DMS153 treated with DMSO at 0.1 percent for 48 hours (cell line): ENCODE results near the gene KLF16.
A peak's percentile ranks its signal among the peaks of the same experiment; 100 is the strongest.
"Not testable (repeated sequence)": the region's sequence is repeated elsewhere in the genome, so short reads cannot be mapped to it uniquely, and the experiment has no call there.

Source experiments
- DNase-seq: peaks from one replicate; lab custom pipeline; 2025; ENCODE audit not compliant: unreplicated experiment; lab: John Stamatoyannopoulos, UW

KLF16 gene

DNA sequence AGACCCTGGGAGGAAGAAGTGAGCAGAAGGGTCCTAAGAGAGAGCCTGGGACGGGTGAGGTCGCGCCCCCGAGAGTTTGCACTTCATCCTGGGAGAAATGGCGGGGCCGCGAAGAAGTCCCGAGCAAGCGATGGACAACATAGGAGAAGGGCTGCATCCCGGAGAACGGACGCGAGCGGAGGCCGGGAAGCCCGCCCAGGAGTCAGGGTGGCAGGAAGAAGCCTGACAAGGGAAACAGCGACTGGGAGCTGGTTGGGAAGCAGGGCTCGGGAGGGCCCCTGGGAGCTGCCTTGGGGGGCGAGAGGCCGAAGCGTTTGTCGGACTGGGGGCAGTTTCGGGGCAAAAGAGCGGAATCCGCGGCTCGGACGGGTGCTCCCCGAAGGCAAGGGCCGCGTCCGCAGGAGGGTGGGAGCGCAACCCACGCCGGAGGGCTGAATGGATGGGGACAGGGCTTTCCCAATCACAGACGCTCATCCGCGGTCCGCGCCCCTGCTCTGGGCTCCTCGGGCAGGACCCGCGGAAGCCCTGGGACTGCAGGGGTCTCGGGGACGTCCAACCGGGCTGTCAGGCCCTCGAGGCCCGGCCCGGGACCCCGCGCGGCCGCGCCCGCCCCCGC, 21.4 kb upstream of the KLF16 start:
- DNase-seq: no peak

DNA sequence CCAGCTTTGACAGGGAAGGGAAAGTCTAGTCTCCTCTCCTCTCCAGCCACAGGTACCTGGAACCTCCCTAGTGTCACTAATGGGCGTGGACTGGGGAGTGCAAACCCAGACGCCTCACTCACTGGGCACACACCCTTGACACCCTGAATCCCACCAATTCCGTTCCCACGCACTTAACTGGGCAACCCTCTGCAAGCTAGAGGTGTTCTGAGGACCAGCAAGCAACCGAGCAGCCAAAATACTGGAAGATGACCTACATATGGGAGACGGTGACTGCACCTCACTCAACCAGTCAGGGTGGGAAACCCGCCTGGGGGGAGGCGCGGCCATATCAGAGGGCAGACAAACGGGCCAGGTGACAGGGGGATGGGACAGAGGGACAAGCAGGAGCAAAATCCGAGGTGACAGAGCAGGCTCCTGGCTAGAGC, 20.9 kb upstream of the KLF16 start:
- no peak for DNase-seq

DNA sequence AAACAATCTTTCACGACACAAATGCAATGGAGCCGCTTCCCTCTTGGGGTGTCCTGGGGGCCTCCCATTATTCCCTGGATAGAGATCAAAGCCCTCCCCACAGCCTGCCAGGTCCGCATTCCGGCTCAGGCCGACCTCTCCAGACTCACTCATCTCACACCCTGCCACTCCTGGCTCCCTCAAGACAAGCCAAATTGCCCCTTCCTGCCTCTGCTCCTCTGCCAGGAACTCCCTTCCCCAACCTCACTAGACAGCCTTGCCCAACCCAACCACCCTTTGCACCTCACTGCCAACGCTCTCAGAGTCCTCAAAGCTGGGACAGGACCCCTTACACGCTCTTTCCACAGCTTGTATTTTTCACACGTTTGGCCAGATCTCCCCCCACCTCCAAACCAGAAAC, 20.4 kb upstream of the KLF16 start:
- DNase-seq: no peak

DNA sequence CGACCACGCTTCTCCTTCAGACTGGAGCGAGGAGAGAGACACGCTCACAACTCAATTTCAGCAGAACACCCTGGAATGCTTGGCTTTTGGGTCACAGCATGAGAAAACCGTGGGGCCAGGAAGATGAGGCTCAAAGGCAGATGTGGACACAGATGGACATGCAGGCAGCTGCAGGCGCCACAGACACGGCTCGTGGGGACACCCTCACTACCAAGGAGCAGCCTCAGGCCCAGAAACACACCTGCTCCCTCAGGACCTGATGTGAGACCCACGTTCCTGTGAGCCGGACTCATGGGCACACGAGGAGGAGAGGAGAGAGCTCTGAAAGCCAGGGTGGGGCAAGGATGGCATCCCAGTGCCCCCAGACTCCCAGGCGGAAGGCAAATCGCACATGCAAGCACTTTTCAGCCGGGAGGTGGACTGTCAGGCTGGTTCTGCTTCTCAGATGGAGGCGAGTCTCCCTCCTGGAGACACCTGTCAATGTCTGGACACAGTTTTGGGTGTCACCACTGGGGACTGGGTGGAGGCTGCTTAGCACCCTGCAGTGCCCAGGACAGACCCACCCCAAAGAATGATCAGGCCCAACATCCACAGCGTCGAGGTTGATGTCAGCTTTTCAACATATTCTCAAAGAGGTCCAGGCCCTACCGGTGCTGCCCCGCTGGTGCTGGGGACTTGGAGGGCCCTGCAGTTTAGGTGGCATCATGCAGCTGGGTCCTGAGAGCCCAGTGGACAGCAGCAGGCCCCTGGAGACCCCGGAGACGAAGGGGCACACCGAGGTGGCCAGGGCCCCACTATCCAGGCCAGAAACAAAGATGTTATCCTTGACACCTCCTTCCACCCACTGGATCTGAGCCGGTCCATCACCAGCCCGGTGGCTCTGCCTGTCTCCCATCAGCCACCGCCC, 19.7 kb upstream of the KLF16 start:
- DNase-seq: no peak

DNA sequence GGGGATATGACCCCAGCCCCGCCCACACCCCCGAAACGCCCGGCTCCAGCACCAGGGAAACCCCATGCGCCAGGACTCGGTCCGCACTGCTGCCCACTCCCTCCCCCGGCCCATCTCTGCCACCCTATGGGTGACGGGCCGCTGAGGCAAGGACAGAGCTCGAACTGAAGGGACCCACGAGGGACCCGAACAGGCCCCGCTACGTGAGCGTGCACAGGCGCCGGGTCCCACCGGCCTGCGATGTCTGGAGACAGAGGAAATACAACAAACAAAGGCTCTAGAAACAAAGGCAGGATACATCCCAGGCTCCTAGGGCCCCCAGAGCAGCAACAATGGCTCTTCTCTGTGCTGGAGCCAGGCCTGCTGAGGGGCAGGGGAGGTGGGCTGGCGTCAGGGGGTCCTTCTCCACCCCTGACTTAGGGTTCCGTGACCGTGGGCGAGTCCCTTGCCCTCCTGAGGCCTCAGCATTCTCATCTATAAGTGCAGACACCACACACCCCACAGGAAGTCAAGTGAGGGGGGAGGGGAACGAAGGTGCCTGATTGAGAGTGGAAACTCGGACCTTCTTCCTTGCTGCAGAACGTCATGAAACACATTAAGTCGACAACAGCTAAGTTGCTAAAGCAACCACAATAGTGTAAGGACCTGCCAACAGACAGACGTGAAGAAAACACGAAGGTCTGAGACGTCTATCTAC, 18.9 kb upstream of the KLF16 start:
- no peak for DNase-seq

DNA sequence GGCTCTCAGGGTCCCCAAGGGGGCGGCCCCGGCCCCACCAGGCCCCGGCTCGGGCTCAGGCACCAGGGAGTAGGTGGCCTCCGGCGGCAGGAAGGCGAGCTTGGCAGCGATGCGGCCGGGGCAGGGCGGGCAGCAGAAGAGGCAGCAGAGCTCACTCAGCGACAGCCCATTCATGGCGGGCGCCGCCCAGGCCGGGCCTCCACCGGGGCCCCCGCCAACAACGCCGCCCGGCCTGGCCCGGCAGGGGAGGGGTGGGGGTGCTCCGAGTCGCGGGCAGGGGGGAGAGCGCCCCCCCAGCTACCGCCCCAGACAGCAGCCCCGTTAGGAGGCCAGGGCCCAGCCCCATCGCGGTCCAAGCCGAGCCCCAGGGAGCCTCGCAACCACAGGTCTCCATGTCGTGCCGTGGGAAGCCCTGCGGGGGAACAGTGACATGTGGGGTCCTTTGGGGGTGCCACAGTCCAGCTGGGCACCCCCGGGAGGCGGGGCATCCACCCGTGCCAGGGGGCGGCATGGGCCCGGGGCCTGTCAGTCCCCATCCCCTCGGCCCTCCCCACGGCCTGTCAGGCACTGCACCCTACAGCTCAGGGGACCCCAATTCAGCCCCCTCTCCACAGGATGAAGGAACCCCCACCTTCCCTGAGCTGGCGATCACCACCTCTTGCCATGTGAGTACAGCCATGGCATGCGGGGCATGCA, 18.2 kb upstream of the KLF16 start:
- DNase-seq: not testable (repeated sequence)

DNA sequence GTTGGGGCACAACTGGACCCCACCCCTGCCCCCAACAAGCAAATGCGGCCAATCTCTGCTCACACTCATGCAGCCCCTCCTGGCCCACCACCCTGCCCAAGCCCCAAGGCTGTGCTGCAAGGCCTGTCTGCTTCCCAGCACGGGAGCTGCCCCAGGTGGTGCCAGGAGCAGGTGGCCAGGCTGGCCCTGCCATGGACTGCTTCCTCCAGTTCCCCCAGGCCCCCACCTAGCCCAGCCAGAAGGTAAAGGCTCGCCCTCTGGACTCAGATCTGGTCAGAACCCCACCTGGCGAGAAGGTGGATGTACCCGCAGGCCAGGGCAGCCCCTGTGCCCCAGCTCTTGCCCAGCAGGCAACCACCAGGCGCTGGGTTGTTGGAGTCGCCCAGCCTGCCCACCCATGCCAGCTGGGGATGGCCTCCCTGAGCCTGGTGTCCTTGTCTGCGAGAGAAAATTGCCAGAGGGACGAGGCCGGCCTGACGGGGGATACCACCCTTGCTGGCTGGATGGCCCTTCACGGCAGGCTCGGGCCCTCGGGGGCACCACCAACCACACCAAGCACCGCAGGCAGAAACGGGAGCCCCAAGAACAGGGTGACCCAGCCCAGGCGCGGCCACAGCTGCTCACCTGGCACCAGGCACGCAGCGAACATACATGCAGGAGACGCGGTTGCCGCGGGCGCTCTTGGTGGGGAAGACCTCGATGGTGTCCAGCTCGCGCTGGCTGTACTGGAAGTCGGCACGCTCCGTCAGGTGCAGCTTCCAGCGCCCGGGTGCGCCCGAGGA, 17.4 kb upstream of the KLF16 start:
- DNase-seq: no peak

DNA sequence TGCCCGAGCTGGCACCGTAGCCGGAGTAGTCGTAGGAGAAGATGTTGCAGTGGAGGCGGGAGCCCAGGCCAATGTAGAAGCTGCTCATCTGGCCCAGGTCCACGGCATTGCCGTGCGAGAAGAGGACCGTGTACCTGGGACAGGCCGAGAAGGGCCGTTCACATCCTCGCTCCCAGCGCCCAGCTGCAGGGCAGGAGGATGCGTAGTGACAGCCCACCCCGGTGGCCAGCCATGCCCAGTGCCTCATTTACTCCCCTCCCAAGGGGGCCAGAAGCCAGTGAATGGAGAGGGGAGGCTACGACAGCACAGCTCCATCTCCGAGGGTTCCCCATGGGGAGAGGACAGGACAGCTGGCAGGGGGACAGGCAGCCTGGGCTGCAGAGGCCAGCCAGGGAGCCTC, 16.6 kb upstream of the KLF16 start:
- not testable (repeated sequence) for DNase-seq

DNA sequence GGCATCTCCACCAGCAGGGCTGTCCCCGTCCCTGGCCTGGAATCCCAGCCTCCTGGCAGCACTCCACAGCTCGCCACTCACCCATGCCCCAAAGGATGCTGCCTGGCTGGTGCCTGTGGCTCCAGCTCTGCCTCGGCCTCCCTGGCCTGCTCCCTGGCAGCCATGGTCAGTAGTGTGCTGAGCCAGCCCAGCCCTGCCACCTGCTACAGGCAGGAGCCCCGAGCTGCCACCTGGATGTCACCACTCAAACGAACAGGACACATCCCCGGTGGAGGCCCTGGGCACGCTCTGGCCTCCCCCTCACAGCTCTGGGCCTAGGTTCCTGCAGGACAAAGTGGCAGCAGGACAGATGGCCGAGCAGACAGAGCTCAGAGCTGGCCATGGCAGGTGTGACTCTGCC, 15.2 kb upstream of the KLF16 start:
- DNase-seq: not testable (repeated sequence)

DNA sequence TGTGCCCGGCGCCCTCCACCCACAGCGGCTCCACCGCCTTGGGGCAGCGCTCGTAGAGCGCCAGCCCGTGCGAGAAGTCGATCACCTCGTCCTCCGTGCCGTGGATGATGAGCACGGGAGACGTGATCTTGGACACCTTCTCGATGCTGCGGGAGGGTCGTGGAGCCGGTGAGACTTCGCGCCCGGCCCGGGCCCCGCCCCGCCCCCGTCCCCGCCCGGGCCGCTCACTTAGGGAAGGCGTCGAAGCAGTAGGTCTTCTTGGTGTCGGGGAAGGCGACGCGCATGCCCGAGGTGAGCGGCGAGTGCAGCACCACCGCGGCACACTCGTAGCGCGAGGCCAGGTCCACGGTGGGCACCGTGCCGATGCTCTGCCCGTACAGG, 13.9 kb upstream of the KLF16 start:
- not testable (repeated sequence) for DNase-seq

DNA sequence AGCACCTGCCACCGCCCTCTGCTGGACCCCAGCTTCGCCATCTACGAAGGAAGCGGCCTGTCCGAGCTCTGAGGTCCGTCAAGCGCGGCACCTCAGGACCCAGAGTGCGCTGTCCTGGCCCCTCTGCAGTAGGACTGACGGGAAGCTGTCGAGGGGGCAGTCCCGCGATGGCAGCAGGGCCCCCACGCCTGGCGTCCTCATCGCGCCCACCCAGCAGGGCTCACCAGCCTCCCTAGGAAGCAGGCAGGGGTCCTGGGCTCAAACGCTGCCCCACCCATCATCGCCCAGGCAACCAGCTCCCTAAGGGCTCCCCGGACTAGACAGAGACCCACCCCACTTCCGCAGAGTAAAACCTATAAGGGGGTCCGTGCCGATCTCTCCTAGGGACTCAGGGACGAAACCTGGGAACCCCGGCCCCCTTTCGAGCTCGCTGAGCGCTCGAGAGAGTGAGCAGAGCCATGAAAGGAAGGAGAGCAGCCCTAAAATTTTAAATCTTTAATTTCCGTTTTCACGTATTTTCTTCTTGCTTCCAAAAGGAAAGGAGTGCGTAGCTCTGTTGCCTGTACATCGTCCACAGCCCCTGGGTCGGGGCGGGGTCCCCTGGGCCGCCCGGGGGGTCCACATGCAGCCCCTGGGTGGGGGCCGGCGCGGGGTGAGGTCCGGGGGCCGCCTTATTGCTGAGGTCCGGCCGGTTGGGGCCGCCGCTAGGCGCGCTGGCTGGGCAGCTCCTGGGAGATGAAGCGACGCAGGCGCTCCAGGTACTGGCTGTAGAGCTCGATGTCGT, 13.3 kb upstream of the KLF16 start:
- not testable (repeated sequence) for DNase-seq

DNA sequence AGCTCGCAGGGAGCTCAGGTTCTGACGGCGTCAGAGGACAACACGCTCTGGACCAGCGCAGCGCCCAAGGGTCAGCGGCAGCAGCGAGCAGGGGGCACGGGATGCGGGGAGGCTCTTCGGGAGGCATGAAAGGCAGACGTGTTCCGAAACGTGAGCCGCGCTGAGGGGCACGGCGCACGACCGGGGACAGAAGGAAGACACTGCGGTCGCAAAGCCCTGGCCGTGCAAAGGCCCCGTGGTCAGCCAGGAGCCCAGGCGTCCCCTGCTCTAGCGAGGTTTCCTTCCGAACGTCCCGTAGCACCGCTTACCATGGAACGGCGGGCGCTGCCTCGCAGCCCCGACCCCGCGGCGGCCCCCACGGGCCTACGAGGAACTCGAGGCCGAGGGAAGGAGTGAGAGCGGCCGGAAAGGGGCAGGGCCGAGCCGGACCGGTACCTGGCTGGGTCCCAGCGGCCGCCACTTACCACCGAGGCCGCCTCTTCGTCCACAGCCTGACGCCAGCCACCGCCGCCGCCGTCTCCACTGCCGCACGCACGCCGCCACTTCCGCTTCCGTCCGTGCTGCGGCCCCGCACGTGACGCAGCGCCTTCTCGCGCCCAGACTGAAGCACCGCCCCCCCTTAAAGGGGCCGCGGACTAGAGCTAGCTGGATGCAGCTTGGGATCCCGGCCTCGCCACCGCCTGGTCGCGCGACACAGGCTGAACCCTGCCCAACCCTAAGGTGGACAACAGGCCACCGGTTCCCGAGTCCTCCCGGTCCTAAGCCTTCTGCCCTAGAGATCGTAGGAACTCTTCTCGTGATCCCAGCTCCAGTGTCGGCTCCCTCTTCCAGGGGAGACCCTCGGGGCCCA, 12.5 kb upstream of the KLF16 start:
- peak; percentile 40 for DNase-seq

DNA sequence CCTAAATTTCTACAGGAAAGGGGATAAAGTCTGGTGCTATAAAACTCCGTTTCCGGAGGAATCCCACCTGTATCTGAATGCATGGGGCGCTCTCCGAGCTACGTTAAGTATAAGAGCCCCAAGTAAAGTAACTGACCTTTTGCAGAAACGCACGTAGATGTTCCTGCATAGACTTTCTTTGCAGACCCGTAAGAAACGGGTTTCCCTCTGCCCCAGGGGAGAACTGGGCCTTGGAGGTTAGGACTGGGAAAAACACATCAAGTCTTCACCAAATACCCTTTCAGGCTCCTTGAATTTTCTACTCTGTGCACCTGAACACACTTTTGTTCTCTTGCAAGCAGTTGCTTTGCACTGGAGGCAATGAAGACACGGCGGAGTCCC, 11.9 kb upstream of the KLF16 start:
- DNase-seq: not testable (repeated sequence)

DNA sequence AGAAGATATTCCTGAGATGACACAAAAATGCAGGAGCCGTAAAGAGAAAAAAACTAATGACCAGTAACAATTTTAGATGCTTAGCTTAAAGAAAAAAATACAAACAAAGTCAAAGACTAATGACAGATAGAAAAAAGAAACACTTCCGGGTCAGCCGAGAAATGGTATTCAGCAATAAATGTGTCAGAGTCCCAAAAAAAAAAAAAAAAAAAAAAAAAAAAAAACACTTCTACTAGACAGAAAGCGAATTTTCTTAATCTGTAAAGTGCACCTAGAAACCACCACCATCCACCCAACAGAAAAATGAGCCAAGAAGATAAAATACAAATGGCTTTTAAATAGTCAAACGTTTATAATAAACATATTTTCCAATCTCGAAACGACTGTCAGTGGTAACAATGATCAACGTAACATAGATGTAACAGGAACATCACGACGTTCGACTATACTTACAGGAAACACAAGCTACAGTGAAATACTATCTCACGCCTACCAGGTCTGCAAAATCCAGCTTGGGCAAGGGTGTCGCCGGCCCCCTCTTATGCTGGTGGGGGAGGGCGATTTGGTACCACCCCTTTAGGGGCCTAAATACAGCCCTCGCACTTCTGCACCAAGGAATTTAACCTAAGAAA, 11.3 kb upstream of the KLF16 start:
- DNase-seq: no peak

DNA sequence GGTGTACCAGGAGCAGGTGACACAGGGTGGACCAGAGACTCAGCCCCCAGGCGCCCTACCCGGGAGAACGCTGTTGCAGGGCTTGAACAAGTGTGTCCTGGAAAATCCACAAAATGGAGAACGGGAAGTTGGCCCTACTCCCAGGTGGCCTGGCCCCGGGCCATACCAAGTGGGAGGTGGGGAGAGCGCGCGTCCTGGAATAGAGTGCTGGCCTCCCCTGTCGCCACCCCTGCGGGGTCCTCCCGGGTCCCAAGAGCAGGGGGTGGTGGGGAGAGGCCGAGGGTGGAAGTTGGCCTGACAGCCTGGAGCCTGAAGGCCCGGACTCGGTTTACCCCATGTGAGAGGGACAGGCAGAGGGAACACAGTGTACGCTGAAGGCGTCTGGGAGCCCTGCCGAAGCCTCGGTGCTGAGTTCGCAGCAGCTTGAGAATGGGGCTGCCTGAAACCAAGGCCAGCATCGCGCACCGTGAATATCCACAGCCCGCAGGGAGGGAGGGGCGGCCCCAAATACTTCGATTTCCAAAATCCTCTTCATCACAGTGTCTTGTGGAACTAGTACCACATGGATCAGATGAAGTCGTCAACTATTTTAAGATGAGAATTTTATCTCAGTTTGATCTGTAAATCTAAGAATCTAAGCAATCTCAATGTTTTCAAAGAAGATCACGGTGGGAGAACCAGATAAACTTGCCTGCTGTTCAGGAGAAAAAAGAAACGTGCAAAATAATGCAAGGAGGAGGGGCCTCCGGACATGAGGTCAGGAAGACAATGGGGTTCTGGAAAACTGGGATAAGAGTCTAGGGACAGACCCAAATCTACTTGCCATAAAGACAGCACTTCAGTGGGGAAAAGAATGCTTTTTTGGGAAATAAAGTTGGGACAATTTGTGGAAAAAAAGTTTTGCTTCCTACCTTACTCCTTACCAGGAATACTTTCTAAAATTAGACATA, 10.4 kb upstream of the KLF16 start:
- DNase-seq: no peak

DNA sequence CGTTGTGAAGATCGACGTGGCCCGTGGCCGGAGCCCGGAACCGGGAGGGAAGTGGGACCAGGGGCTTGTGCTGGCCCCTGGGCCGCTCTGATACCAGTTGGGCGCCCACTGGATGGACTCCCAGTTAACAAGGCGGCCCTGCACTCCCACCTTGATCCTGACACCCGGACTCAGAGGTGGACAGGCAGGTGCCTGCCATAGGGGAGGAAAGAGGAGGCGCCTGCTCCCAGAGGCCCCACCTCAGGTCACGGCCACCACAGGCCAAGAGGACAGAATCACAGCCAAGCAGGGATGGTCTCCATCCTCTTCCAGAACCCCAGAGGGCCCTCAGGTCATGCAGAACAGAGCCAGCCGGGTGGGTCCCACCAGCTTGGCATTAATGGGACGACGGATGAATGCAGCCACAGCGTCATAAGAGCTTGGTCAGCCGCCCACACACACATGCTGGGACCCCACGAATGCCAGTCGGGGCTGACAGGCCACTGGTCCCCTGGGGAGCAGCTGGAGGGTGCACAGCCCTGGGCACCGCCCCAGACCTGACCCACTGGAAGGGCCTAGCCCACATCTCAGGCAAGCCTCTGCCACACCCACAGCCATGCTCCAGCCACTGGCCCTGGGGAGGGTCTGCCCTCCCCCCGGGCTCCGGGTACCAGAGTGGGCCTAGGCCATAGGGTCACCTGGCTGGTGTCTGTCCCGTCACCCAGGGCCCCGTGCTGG, 9.6 kb upstream of the KLF16 start:
- no peak for DNase-seq

DNA sequence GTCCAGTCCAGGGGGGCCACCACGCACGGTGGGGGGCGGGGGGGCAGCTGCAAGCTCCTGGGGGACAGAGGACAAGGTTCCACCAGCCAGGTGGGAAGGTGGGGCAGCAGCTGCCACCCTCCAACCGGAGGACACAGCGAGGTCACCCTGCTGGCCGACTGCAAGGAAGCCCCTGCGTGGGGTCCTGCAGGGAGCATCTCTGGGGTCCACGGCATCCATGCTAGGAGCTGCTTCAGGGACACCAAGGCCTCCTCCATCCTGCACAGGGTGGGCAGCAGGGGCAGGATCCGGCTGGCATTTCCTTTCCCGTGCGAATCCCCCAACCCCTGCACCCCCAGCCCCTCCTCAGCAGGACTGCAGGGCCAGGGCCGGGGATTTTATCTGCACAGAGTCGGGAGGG, 8.3 kb upstream of the KLF16 start:
- no peak for DNase-seq
